Endothelial cell of umbilical vein (primary cell): Measurements from ENCODE around the gene SNHG17. TPM values are rescaled to one million over a fixed set of nuclear protein-coding genes. Genes with fewer than 3 reads are reported as not detected.

ENCODE experiments used
- BruUV-seq: library from RNA; stranded (reverse); fragments of 400-500 nt; replicated peaks from 2 replicates; lab custom pipeline; 2021; lab: Mats Ljungman, UMichigan
- CTCF ChIA-PET: fragments of 300-600, 350-600 bp; sonication (Branson Sonifier 250); formaldehyde crosslinking; loops from one replicate; lab custom pipeline; 2021; ENCODE audit warnings: antibody characterized with exemption, inconsistent platforms; lab: Charles Lee
- POLR2A ChIA-PET: fragments of 300-600, 350-600 bp; sonication (Branson Sonifier 250); formaldehyde crosslinking; loops from one replicate; lab custom pipeline; 2021; ENCODE audit warnings: antibody characterized with exemption, inconsistent platforms; lab: Charles Lee
- DNase-seq: peaks from one replicate; pipeline ENCODE4 v3.0.0-alpha.2; 2011; ENCODE audit warnings: low read depth, low spot score
- FAIRE-seq: peaks from 2 replicates; lab custom pipeline; 2011; peaks lifted over from hg19 to GRCh38; lab: Jason Lieb, UNC
- H2AFZ ChIP-seq: 2 replicates; pipeline ENCODE4 v1.6.0; 2012; ENCODE audit warnings: low read depth, low read length, control low read depth, inconsistent platforms
- H3K27ac ChIP-seq: 2 replicates; pipeline ENCODE4 v1.5.1; 2011; ENCODE audit warnings: low read depth, mild to moderate bottlenecking, control low read depth, low read length, moderate library complexity; ENCODE audit not compliant: insufficient read depth
- H3K27me3 ChIP-seq, 2 experiments: 2 replicates each; pipeline versions ENCODE4 v1.6.0 to v1.6.1; 2011; ENCODE audit warnings: low read length in 2 of 2, mixed read lengths in 1 of 2; ENCODE audit not compliant: control insufficient read depth in 2 of 2, insufficient read depth in 2 of 2
- H3K36me3 ChIP-seq, 2 experiments: 2 replicates in 1 of 2; 3 replicates in 1 of 2; pipeline ENCODE4 v1.5.1; 2011; ENCODE audit warnings: low read length in 2 of 2, mild to moderate bottlenecking in 1 of 2, moderate library complexity in 1 of 2; ENCODE audit not compliant: control insufficient read depth in 2 of 2, insufficient read depth in 2 of 2; ENCODE audit errors: extremely low read depth in 1 of 2
- H3K4me1 ChIP-seq: 3 replicates; pipeline ENCODE4 v1.5.1; 2011; ENCODE audit warnings: mild to moderate bottlenecking, low read length; ENCODE audit not compliant: control insufficient read depth, insufficient read depth; ENCODE audit errors: extremely low read depth
- H3K4me2 ChIP-seq: 2 replicates; pipeline ENCODE4 v1.6.1; 2011; ENCODE audit warnings: low read length, control low read depth, mixed read lengths; ENCODE audit not compliant: insufficient read depth
- H3K4me3 ChIP-seq, 3 experiments: fragments of 200-600 bp in 1 of 3; sonication (generic), shearing (Covaris generic) in 1 of 3; replicated peaks in 1 of 3; 2 replicates each; pipeline ENCODE4 v1.5.1; 2011 to 2016; ENCODE audit warnings: control low read depth in 3 of 3, low read length in 3 of 3, mild to moderate bottlenecking in 2 of 3, inconsistent platforms in 1 of 3, low read depth in 1 of 3, moderate library complexity in 1 of 3; ENCODE audit not compliant: insufficient read depth in 1 of 3
- H3K79me2 ChIP-seq: 2 replicates; pipeline ENCODE4 v1.6.0; 2012; ENCODE audit warnings: low read length, inconsistent platforms; ENCODE audit not compliant: control insufficient read depth, insufficient read depth
- H3K9ac ChIP-seq: replicated peaks from 2 replicates; pipeline ENCODE3; 2011; ENCODE audit warnings: low read length, control low read depth; ENCODE audit not compliant: insufficient read depth; ENCODE audit errors: extremely low read depth
- H3K9me1 ChIP-seq: replicated peaks from 3 replicates; pipeline ENCODE4 v1.6.0; 2011; ENCODE audit warnings: mild to moderate bottlenecking, low read length; ENCODE audit not compliant: control insufficient read depth, insufficient read depth; ENCODE audit errors: extremely low read depth
- H3K9me3 ChIP-seq: replicated peaks from 2 replicates; pipeline ENCODE4 v1.5.1; 2012; ENCODE audit warnings: low read length, inconsistent platforms; ENCODE audit not compliant: control insufficient read depth, insufficient read depth
- H4K20me1 ChIP-seq: replicated peaks from 2 replicates; pipeline ENCODE3; 2011; ENCODE audit warnings: mild to moderate bottlenecking, low read length; ENCODE audit not compliant: control insufficient read depth, insufficient read depth; ENCODE audit errors: extremely low read depth
- EZH2 ChIP-seq: IDR thresholded peaks from 2 replicates; pipeline ENCODE4 v1.6.1; 2012; ENCODE audit warnings: borderline replicate concordance, low read depth, mild to moderate bottlenecking, moderate library complexity, low read length, inconsistent platforms; ENCODE audit not compliant: severe bottlenecking
- FOS ChIP-seq: IDR thresholded peaks from 2 replicates; pipeline ENCODE4 v1.6.1; 2011; ENCODE audit warnings: mild to moderate bottlenecking, low read length, moderate library complexity, borderline replicate concordance; ENCODE audit not compliant: insufficient read depth
- GATA2 ChIP-seq: IDR thresholded peaks from 2 replicates; pipeline ENCODE4 v1.7.0; 2011; ENCODE audit warnings: low read depth, mild to moderate bottlenecking, moderate library complexity, mixed read lengths, low read length; ENCODE audit not compliant: insufficient read length, insufficient read depth
- JUN ChIP-seq: IDR thresholded peaks from 2 replicates; pipeline ENCODE4 v1.6.1; 2011; ENCODE audit warnings: borderline replicate concordance, low read depth; ENCODE audit not compliant: insufficient read length, insufficient read depth
- MAX ChIP-seq: IDR thresholded peaks from 2 replicates; pipeline ENCODE4 v1.6.1; 2011; ENCODE audit not compliant: insufficient read depth, insufficient read length
- MYC ChIP-seq: IDR thresholded peaks from one replicate; pipeline ENCODE4 v1.6.1; 2011; ENCODE audit warnings: mild to moderate bottlenecking, low read depth, low read length
- POLR2A ChIP-seq: IDR thresholded peaks from 2 replicates; pipeline ENCODE4 v1.6.1; 2012; ENCODE audit warnings: low read depth, mild to moderate bottlenecking, control low read depth, low read length
- POLR2AphosphoS5 ChIP-seq: IDR thresholded peaks from 2 replicates; pipeline ENCODE4 v1.6.1; 2012; ENCODE audit warnings: low read depth, mild to moderate bottlenecking, control low read depth, low read length, moderate library complexity; ENCODE audit not compliant: insufficient read depth
- dilution Hi-C: fragments of 300-500 bp; cut with MboI; formaldehyde crosslinking; loops from one replicate; pipeline ENCODE4 v1.15.0; 2019; ENCODE audit warnings: low sequenced_read_pairs; ENCODE audit not compliant: extremely low pct_ligation_motif_present
- intact Hi-C: fragments of 100-400 bp; cut with micrococcal nuclease; formaldehyde crosslinking; loops from one replicate; pipeline ENCODE4 v1.10.0; 2022
- polyA plus RNA-seq, 4 experiments: library from polyadenylated mRNA; depleted of rRNA in 3 of 4; stranded (reverse) in 3 of 4; unstranded in 1 of 4; fragments of >200 nt; gene quantifications; 2 replicates each; pipeline versions ENCODE4 v1.2.1 to v1.2.3, GENCODE V29; 2011 to 2012; ENCODE audit warnings: missing spikeins in 1 of 4
- total RNA-seq: library from RNA; stranded (reverse); gene quantifications from 2 replicates; pipeline ENCODE4 v1.2.3, GENCODE V29; 2021
- TF ChIP-seq, protein P1 (sequence below), 2 donors: IDR thresholded peaks; 1 replicate in 1 of 2; 2 replicates in 1 of 2; pipeline ENCODE4 v1.5.1; 2011; ENCODE audit warnings: low read length in 2 of 2, mild to moderate bottlenecking in 2 of 2, moderate library complexity in 2 of 2, control low read depth in 1 of 2, inconsistent platforms in 1 of 2, low read depth in 1 of 2; ENCODE audit not compliant: insufficient read depth in 1 of 2; ENCODE audit errors: extremely low read depth in 1 of 2

Gene SNHG17
- total and polyA plus RNA-seq, 2 donors (not counting 3 experiments of a cell fraction or from before 2014, with no cell fraction given) = 39.4 to 94.0 TPM

- Histone ChIP-seq H3K9ac (peak overlapping the region; percentile 44), H3K4me1 (peaks cover 70% of the 10 kb centered on the region), H3K9me1 (no peaks in the 10 kb centered on the region), H3K27ac (peak overlapping the region; percentile 90), H3K36me3 (peaks cover 0 to 4% of the 10 kb centered on the region in 2 experiments), H3K4me3 (no peak overlapping the region), H2AFZ (no peak overlapping the region), H3K4me2 (peak overlapping the region; percentile 13), H3K27me3 (no peaks in the 10 kb centered on the region), H4K20me1 (no peaks in the 10 kb centered on the region), H3K79me2 (no peaks in the 10 kb centered on the region), H3K9me3 (no peaks in the 10 kb centered on the region)
- DNase-seq (peak; percentile 84), FAIRE-seq (peak; percentile 79)
- intact Hi-C loops (no loop called here), dilution Hi-C loops (no loop called here)
- TSS peak; percentile 10 for BruUV-seq
- CTCF ChIA-PET = interaction anchor here (0.8 kb wide), 1 partner anchor 22 kb away, joined by 3 read pairs; the partner anchor contains the start of gene RALGAPB
- TF ChIP-seq POLR2A = no peak
- TF ChIP-seq EZH2 = no peak
- peak; percentile 66 for TF ChIP-seq POLR2AphosphoS5
- no peak for TF ChIP-seq MAX
- peak; percentile 69 for TF ChIP-seq MYC
- peak; percentile 98 for TF ChIP-seq JUN
- no peak for TF ChIP-seq GATA2
- peak; percentile 86 for TF ChIP-seq FOS
- TF ChIP-seq, protein P1, sequence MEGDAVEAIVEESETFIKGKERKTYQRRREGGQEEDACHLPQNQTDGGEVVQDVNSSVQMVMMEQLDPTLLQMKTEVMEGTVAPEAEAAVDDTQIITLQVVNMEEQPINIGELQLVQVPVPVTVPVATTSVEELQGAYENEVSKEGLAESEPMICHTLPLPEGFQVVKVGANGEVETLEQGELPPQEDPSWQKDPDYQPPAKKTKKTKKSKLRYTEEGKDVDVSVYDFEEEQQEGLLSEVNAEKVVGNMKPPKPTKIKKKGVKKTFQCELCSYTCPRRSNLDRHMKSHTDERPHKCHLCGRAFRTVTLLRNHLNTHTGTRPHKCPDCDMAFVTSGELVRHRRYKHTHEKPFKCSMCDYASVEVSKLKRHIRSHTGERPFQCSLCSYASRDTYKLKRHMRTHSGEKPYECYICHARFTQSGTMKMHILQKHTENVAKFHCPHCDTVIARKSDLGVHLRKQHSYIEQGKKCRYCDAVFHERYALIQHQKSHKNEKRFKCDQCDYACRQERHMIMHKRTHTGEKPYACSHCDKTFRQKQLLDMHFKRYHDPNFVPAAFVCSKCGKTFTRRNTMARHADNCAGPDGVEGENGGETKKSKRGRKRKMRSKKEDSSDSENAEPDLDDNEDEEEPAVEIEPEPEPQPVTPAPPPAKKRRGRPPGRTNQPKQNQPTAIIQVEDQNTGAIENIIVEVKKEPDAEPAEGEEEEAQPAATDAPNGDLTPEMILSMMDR (IDR thresholded peaks at IDR 0.05; ENCODE audit: extremely low read depth in 1 of 2, insufficient read depth in 1 of 2, low read depth in 1 of 2, low read length in 2 of 2) = no peak
- POLR2A ChIA-PET = no interaction called here
These were observed 15.4 kb upstream of the SNHG17 start for GRCh38 chr20:38450412-38450975.
